ENCODE data around the gene KLK8.

- TF ChIP-seq EZH2 (IDR thresholded peaks at IDR 0.05; ENCODE audit: borderline replicate concordance, low read depth, low read length, poor library complexity, severe bottlenecking): no peak
- TF ChIP-seq, protein P1, sequence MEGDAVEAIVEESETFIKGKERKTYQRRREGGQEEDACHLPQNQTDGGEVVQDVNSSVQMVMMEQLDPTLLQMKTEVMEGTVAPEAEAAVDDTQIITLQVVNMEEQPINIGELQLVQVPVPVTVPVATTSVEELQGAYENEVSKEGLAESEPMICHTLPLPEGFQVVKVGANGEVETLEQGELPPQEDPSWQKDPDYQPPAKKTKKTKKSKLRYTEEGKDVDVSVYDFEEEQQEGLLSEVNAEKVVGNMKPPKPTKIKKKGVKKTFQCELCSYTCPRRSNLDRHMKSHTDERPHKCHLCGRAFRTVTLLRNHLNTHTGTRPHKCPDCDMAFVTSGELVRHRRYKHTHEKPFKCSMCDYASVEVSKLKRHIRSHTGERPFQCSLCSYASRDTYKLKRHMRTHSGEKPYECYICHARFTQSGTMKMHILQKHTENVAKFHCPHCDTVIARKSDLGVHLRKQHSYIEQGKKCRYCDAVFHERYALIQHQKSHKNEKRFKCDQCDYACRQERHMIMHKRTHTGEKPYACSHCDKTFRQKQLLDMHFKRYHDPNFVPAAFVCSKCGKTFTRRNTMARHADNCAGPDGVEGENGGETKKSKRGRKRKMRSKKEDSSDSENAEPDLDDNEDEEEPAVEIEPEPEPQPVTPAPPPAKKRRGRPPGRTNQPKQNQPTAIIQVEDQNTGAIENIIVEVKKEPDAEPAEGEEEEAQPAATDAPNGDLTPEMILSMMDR (conservative IDR thresholded peaks at IDR 0.05; ENCODE audit: low read depth, low read length): no peak
These were observed 33.3 kb downstream of the KLK8 start for GRCh38 chr19:50967929-50968715.
